ENCODE results near the gene CTBP2.
"Not testable (repeated sequence)": the region's sequence is repeated elsewhere in the genome, so short reads cannot be mapped to it uniquely, and the experiment has no call there.

CTBP2 gene

DNA sequence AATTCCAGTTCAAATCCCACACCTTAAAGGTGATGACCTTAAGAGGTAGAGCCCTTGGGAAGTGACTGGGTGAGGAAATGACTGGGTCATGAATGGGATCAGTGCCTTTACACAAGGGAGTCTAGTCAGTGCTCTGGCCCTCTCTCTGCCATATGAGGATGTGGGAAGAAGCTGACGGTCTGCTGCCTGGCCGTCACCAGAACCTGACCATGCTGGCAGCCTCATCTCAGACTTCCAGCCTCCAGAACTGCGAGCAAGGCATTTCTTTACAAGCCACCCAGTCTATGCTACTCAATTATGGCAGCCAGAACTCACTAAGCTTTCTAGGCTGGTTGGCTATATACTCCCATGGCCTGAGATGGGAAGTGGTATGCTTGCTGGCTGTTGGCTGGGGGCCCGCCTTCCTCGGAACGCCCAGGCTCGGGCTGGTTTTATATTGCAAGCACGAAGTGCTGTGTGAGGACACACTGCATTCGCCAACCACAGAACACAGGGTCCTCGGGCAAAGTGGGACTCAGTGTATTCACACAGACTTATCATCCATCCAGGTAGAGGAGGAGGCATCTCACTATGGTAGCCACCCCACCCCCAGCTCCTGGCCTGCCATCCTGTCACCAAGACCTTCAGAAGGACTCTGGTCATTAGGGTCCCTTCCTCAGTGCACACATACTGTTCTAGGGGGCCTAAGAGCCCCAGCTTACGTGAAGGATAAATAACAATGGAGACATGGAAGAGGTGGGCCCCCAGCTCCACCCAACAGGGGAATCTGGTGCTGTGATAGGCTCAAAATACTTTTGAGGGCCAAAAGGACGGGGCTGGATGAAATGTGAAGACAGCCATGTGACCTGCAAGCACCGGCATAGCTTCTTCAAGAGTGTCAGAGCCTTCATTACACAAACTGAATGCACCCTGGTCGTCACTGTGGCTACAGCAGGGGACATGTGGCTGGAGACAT, 169.4 kb downstream of the CTBP2 start:
- no peak for DNase-seq

- no peak for DNase-seq
Observed at GRCh38 chr10:124989526-124989925, 170.8 kb downstream of the CTBP2 start.

DNA sequence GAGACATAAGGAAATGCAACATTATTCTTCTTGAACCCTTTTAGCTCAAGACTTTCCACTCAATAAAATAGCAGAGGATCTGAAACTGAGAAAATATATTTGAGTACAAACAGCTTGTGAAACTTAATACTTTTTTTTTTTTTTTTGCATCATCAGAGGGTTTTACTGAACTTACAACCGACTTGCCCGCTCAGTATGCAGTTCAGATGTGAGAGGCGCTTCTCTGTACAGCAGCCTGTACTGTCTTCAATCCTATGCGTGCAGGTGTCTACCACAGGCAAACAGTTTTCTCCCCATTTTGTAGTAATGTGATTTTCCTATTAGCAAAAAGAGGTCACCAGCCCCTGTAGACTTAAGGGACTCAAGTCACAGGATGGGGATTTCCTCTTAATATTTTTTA, 171.6 kb downstream of the CTBP2 start:
- DNase-seq, result not testable (repeated sequence)

DNA sequence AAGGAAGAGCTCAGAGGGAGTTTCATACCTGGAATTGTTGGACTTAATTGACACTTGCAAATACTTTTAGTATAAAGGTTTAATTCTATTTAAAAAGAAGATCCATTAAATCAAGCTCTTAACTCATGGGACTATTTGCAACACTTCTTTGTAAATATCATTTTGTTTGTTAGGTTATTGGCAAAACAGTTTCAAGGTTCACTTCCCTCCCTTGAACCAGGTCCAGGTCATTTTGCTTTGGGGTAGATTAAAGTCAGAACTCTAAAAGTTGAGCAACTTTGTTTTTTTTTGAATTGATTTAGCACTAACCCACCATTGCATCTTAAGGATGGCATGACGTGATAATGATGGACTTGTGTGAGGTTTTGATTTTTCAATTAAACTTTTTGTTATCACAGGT, 172.6 kb downstream of the CTBP2 start:
- DNase-seq, result no peak

- no peak for DNase-seq
Observed at GRCh38 chr10:124985162-124985561, 175.2 kb downstream of the CTBP2 start.

DNA sequence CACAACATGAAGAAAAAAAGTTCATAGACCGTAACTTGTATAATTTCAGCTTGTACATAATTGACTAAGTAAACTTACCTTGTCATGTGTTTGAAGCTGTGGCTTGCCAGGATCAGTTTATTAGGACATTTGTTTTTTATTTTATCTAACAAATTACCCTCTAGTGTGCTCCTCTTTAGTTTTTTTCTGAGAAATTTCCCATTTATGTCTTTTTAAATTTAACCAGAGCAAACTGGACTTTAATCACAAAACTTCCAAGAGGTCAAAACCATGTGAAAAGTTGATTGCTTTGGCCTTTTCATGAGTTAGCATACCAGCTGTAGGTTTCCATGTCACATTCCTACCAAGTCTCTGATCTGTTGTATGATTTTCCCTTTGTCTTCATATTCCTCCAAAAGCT, 176.0 kb downstream of the CTBP2 start:
- DNase-seq, result no peak

DNA sequence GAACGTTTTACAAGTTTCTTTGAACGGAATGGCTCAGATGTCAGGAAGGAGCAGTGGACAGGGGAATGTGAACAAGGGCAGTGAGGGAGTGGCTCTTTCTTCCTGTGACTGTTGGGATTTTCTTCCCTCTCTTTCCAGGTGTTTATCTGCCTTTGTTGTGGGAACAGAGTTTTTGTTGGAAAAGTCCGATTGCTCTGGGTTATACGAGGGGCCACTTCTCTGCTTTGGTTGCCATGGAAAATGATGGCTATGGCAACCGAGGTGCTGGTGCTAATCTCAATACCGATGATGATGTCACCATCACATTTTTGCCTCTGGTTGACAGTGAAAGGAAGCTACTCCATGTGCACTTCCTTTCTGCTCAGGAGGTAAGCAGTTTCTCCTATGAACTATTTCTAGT, 177.0 kb downstream of the CTBP2 start:
- DNase-seq, result no peak

DNA sequence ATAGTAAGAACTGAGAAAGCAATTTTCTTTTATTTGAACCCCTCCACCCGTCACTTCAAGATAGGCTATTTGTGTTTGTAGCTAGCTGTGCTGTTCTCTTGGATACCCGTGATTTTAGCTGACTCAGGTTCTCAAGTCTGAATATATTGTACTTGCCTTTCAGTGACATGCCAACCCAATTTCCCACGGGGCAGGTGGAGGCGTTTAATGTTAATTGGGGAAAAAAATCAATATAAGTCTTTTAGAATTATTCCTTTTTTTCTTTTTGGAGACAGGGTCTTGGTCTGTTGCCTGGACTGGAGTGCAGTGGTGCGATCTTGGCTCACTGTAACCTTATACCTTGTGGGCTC, 182.0 kb downstream of the CTBP2 start:
- no peak for DNase-seq

DNA sequence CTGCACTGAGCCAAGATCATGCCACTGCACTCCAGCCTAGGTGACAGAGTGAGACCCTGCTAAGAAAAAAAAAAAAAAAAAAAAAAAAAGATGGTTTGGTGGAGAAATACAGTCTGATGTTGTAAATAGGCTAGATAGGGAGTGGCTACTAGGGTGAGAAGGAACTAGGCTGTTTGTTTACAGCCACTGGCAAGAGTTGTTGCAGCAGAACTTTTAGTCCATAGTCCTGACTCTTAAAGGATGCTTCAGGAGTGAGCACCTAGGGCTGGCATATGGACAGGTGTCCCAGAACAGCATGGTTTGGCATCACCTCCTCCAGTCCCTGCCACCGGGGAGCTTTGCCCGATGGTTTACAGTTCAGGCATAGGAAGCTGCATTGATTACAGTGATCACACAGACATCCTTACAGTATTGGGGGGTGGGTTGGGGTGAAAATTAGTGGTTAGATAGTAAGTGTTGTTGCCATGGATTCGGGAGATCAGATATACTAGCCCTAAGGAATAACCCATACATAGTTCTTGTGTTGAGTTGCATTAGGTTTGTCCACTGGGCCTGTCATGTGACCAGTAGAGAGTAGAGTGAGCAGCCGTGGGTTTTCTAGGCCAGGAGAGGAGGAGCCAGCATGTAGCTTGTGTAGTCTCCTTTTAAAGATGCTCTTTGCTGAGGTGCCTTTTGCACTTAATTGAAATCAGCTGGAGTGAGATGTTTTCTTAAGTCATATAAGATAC, 182.6 kb downstream of the CTBP2 start:
- DNase-seq, result no peak

GRCh38 chr10:124977161-124977560, 183.2 kb downstream of the CTBP2 start:
- DNase-seq, result no peak

DNA sequence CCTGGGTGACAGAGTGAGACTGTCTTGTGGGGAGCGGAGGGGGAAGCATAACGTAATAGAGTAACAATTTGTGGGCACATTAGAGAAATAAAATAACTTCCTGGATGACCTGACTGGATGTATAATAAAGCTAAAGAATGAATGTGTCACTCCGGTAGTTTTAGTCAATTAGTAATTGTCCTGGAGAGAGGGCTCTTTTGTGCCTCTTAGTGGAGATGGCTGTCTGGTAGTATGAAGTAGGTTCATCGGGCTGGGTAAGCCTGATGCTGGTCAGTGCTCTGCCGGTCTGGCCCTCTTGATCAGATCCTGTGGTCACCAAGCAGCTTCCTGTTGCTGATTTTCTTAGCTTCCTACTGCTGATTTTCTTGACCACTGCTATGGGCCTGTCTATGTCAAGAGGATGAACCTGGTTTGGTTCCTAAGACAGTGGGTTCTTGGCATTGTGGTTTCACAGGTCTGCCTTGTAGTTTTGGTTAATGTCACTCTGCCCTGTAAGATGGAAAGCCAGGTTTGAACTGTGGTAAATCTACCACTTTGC, 184.3 kb downstream of the CTBP2 start:
- no peak for DNase-seq

GRCh38 chr10:124974131-124974530, 186.2 kb downstream of the CTBP2 start:
- no peak for DNase-seq

GRCh38 chr10:124972637-124973036, 187.7 kb downstream of the CTBP2 start:
- DNase-seq, result no peak

- no peak for DNase-seq
Observed at GRCh38 chr10:124971276-124971675, 189.1 kb downstream of the CTBP2 start.

DNA sequence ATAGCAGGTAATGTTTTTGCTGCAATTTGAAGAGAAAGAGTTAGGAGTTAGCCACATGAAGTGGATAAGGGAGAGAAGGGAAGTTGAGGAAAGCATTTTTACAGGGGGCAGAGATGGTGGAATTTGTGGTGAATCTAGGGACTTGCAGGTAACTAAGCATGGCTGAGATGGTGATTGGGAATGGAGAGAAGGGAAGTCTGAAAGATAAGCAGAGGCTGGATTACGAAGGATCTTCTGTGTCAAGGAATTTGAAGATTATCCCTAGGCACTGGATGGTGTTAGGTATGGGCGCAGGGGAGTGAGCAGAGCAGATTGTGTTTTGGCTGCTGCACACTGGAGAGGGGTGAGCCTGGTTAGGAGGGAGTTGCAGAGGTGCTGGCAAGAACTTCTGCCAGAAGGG, 193.1 kb downstream of the CTBP2 start:
- DNase-seq, result no peak

- DNase-seq, result no peak
Observed at GRCh38 chr10:124966008-124966407, 194.4 kb downstream of the CTBP2 start.

- no peak for DNase-seq
Observed at GRCh38 chr10:124963866-124964720, 196.3 kb downstream of the CTBP2 start.

- no peak for DNase-seq
Observed at GRCh38 chr10:124962421-124962820, 197.9 kb downstream of the CTBP2 start.

- DNase-seq, result no peak
Observed at GRCh38 chr10:124961248-124961570, 199.2 kb downstream of the CTBP2 start.

- DNase-seq, result no peak
Observed at GRCh38 chr10:124959564-124959963, 200.8 kb downstream of the CTBP2 start.

DNA sequence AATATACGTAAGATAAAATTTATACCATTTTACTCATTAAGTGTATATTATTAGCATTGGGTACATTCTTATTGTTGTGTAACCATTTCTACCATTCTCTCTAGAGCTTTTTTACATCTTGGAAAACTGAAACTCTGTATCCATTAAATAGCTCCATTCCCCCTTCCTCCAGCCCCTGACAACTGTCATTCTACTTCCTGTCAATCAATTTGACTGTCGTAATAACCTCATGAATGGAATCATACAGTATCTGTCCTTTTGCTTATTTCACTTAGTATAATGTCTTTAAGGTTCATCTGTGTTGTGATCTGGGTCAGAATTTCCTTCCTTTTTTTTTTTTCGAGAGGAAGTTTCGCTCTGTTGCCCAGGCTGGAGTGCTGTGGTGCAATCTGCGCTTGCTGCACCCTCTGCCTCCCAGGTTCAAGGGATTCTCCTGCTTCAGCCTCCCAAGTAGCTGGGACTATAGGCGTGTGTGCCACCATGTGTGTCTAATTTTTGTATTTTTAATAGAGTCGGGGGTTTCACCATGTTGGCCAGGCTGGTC, 202.9 kb downstream of the CTBP2 start:
- DNase-seq, result no peak

DNA sequence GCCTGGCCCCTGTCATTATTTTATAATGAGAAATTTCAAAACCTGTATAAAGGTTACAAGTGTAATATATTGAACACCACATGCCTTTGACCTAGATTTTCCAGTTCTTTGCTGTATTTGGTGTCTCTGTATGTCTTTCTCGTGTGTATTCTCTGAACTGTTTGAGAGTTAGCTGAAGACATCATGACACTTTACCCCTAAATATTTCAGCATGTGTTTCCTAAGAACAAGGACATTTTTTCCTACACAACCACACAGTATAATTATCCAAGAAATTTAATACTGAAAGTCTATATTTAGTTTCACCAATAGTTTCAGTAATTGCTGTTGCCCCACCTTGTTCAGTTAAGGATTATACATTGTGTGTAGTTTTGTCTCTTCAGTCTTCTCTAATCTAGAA, 203.6 kb downstream of the CTBP2 start:
- no peak for DNase-seq

DNA sequence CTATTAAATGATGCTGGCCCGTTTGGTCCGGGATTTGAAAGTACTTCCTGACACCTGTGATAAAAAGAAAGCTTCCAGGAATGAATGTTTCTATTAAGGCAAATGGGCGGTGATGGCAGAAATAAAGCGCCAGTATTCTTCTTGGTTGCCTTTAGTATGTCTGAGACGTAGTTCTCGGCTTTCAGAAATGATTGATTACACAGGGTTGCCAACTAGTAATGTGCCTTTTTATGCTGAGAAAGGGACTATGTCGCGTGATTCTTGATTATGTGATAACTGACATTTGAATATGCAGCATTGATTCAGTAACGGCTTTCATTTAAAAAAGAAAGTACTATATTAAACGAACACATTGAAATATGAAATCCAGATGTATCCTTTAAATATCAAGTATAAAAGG, 204.5 kb downstream of the CTBP2 start:
- DNase-seq, result no peak

All from stimulated activated naive CD4-positive, alpha-beta T cell treated with Interleukin-2 at 50 U/mL for 16 hours (primary cell).